ENCODE data around the gene KCNC4.

Gene KCNC4

DNA sequence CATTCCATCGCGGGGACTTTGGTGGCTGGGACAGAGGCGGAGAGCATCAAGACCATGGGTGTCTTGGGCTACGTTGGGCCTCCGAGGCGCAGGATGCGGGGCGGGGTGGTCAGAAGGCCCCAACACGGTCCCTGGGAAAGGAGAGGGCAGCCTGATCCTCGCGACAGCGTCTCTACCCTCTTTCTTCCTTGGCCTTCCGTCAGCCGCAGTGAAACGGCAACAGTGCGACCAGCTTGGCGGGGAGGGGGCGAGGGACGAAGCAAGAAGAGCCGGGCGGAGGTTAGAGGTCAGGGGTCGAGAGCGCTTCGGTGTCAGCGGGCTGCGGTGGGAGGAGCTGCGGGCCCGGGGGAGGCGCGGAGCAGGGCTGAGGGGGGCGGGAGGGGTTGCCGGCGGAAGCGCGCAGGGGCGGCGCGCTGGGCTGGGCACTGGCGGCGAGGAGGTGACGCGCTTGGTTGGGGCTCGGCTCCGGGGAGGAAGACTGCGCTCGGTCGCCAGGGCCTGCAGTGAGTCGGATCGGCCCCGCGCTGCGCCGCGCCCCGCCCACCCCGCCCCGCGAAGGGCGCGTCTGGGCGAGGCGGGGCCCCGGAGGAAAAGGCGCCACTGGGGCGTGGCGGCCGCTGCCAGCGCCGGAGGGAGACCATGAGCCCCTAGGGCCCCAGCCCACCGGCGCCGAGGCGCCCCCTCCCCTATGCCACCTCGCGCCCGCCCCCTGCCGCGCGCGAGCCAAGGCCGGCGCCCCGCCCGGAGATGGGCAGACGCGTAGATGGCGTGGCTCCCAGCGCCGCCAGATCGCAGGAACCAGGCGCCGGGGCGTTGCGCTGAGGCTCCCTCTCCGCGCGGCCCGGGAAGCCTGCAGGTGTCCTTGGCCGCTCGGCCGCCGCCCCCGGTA is at the start of gene KCNC4:
KCNC4 (plus strand) TSS at position 600 of the 889 bp plus-strand sequence. CDS start 1,186 bp downstream, outside the sequence.
- peak; percentile 25 for DNase-seq

DNA sequence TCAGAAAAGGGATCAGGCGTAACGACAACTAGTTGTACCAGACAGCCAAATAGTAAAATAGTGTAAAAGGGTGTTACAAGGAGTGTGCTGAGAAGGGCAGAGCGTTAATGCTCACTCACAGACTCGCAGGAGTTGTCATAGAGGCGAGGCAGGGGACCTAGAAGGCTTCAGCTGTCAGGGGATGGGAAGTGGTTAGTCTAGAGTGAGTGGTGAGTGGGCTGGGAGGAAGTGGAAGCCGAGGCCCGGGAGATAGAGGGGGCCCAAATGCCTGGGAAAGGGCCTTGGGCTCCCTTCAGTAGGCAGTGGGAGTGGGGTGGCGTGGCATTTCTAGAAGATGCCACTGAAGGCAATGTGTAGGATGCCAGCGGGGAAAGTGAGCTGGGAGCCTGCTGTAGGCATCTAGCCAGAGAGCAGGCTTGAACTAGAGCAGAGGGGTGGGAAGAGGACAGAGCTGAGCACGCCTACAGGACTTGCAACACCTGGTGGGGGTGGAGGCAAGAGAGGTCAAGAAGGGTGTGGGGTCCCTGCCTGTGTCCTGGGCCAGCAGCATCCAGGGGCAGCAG is 49.5 kb upstream of the KCNC4 start:
- no peak for DNase-seq

DNA sequence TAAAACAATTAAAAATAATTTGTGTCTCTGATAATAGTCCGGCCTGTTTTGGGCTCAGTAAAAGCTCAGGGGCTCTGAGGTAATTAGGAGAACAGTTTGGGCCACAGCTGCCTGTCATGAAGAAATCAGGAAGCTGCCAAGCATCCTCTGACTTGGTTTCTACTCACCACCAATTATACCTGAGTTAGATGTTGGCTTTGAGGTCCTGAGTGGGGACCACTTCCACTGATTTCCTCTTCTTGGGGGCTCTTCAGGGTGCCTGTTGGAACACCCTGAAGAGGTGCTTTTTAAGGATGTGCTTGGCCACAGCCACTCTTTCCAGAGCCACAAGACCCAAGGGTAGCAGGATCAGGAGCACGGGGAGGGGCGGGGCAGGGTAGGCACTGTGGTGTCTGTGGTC is 48.9 kb upstream of the KCNC4 start:
- no peak for DNase-seq

DNA sequence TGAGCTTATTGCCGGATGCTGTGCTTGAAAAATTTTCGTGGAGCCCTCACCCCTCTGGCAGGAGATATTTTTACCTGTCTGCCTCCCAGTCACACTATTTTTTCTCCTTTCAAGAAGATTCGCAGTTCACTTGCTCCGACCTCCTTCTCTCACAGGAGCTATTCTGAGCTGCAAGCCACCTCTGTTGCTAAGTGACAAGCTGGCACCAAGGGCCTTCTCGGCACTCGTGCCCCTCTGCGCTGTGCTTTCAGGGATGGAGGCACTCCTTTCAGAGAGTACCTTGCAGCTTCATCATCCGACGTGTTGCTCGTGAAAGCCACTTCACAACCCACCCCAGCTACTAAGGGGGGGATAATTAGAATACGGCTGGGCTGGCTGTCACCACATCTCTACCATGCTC is 48.3 kb upstream of the KCNC4 start:
- no peak for DNase-seq

DNA sequence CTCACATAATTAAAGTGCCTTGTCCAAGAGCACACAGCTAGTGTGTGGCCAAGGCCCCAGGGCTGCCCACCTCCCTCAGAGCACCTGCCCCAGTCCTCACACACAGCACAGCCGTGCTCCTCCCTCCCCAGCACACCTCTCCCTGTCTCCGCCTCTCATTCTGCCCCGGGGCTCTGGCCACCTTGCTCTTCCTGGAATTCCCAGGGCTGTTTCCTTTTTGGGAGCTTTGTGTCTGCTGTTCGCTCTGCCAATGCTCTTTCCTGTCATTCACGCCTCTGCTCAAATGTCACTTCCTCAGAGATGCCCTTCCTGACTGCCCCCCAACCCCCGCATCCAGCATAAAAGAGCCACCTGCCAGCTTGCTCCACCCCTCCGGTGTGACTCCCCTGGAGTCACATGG is 46.5 kb upstream of the KCNC4 start:
- DNase-seq, result no peak

DNA sequence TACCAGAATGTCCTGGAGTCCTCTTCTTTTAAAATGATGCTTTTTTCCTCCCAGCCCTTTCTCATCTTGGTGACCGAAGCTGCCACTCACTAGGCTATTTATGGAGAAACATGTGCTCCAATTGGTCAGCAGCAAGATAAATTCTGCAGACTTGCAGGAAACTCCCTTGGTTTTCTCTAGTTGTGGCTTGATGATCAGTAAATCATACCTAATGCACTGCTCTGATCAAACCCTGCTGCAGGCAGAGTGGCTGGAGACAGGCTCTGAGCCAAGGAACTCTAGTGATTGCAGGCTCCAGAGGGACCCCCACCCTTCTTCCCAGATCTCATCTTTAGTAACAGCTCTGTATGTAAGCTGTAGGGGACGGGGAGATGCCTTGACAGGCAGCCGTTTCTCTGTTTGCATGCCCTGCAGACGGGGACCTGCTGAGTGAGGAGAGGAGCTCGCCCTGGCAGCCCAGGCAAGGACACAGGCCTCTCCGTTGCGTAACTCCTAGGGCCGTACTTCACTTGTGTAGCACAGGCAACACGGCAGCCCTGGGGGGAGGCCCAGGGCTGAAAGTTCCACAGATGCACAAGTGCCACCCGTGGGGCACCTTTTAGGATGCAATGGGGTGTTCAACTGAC is 45.3 kb upstream of the KCNC4 start:
- no peak for DNase-seq

DNA sequence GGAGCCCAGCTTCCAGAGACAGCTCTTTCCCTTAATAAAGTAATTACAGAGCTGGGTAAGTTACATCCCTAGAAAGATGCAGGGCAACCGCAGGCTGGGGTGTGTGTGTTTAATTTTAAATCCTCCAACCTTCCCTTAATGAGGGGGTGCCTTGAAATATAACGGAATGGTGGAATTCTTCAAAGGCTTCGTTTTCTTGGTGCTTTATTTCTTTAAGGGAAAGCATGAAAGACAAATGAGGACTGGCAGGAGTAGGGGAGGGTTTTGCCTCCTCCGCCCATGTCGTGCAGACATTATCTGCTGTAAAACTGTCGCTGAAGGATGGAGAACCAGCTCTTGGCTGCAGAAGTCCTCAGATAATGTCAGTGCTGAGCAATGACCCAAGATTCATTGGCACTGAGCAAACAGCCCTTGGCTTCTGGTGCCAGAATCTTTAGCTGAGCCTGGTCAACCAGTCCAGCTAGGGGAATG is 44.3 kb upstream of the KCNC4 start:
- DNase-seq, result no peak

DNA sequence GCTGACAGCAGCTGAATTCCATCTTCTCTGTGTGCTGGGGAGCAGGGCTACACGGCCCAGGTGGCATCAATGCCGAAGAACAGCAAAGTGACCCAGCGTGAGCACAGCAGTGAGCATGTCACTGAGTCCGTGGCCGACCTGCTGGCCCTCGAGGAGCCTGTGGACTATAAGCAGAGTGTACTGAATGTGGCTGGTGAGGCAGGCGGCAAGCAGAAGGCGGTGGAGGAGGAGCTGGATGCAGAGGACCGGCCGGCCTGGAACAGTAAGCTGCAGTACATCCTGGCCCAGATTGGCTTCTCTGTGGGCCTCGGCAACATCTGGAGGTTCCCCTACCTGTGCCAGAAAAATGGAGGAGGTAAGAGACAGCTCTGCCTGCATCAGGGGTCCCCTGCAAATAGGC is 43.3 kb upstream of the KCNC4 start:
- no peak for DNase-seq

DNA sequence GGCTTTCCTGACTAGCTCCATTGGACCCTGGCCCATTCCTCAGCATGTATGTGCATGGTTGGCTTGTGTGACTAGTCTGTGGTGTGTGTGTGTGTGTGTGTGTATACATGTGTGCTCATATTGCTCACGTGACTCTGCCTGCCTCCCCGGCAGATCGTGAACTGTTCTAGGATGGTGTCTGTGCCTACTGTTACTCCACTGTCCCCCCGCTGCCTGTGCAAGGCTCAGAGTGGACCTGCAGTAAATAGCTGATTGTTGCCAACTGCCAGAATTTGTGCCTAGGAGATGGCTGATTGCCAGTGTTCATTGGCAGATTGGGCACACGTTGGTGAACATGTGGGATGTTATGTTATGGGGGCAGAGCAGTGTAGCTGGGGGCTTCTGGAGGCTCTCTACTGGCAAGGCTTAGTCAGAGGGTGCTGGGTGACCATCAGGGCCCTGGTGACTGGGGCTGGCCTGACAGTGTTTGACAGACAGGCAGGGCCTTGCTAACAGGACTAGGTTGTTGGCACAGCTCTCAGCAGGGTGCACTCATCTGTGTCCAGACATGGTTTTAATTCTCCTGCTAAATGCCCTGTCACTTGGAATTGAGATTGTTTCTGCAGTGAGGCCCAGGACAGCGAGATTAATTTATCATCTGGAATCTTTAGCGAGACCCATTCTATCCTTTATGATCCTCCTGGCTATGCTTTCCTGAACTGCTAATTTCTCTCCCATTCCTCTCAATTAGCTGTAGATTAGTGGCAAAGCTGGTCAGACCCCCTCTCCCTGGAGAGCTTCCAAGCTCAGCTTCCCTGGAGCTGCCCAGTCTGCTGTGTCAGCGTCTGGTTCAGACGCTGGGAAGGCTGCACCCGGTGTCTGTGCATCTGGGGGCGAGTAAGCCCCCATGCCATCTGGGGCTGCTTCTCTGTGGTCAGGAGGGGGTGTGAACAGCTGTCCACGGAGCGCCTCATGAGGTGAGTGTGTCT is 39.1 kb upstream of the KCNC4 start:
- no peak for DNase-seq

DNA sequence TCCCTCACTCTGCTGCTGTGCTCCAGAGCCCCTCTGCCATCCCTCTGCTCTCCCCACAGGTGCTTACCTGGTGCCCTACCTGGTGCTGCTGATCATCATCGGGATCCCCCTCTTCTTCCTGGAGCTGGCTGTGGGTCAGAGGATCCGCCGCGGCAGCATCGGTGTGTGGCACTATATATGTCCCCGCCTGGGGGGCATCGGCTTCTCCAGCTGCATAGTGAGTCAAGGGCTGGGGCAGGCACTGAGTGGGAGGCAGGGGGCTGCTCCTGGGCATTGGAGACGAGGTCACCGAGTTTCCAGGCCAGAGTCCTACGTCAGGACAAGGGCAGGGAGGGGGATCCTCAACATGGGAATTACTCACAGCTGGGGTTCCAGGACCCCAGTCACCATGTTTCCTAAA is 38.1 kb upstream of the KCNC4 start:
- DNase-seq, result no peak

DNA sequence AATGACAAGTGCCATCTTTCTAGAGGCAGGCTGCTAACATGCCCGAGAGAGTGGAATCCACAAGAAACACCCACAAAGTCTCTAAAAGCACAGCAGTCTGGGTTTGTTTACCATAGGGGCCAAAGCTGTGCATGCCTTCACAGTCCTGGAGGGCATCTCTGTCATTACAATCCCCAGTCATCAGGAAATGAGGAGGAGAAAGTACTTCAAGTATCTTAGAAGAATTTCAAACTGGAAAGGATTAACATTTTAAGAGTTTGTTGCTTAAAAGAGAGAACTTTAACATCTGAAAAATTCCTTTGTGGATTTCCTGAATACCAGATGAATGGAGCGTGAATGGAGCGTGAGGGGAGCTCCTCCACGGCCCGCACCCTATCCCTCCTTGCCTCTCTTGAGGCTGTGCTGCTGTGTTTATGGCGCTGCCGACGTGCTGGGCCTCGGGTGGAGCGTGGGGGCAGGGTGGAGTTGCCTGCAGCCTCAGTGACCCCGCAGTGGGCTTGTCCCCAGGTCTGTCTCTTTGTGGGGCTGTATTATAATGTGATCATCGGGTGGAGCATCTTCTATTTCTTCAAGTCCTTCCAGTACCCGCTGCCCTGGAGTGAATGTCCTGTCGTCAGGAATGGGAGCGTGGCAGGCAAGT is 36.5 kb upstream of the KCNC4 start:
- DNase-seq, result no peak

DNA sequence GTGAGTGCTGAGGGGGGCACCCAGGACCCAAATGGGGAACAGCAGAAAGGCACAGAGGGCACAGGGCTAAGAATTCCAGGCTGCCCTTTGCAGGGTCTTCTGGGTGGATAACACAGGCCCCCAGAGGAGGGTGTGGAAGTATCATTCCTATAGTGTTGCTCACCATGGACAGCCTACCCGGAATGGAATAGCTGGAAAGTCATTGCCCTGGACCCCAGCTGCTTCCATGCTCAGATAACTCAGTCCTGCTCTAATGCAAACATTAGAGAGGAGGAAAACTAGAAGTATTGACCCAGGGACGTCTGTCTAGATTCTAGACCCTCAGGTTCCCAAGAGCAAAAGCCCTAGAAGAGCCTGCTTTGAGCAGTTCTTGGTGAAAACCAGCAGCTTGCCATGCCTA is 35.2 kb upstream of the KCNC4 start:
- DNase-seq, result no peak

DNA sequence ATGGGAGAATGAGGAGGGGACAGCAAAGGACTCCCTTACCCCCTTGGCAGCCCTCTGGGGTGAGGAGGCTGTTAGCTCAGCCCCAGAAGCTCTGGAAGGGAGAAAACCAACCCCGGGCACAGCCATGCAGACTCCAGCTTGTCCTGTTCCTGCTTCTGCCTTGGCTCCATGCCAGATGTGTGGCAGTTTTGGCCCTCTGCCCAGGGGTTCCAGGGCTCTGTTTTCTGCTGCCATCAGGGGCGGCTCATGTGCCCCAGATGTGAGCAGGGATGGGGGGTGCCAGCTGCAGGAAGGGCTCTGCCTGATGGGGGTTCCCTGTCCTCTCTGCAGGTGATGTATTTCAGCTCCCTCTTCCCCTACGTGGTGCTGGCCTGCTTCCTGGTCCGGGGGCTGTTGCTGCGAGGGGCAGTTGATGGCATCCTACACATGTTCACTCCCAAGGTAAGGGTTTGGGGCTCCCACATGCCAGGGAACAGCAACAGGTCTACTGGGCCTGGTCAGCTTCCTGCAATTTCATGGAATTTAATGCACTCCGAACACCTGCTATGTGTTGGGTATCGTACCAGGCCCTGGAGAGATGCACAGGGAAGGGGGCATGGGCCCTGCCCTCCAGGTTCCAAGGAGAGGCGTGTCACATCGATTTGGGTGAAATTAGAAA is 33.7 kb upstream of the KCNC4 start:
- peak; percentile 46 for DNase-seq

DNA sequence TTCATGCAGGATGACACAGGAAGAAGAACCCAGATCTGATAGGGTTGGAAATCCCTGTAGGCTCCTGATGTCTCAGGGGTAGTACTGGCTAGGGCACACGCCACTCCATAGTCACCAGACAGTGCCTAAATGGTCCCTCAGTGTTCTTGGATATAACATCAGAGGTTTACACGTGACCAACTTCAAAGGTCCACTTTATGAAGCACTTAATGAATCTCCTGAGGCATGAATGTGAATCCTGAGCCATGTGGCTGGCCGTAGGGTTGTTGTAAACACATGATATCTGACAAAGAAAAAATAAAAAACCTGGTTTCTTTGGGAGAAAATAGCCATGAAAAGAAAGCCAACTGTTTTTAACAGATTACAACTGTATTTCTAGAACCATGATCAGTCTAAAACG is 32.3 kb upstream of the KCNC4 start:
- no peak for DNase-seq

DNA sequence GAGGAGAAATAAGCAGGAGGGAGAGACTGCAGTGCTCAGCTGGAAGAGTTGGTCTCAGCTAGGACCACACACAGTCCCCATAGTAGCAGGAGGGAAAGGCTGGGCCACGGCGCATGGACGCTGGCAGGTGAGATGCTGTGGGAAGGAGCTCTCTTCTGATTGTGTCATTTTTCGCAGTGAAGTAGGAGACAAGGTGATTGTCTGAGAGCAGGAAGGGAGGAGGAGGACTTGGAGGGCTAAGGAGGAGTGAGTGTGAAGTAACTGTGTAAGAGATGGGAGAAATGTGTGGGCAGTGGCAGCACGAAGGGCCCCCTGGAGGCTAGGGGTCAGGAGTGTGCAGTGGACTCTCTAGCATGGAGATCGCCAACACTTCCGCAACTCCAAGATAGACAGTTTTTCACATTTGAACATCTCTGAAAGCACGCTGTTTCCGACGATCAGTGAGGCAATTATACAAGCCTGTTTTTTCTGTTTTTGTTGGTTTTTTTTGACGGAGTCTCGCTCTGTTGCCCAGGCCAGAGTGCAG is 26.4 kb upstream of the KCNC4 start:
- no peak for DNase-seq

DNA sequence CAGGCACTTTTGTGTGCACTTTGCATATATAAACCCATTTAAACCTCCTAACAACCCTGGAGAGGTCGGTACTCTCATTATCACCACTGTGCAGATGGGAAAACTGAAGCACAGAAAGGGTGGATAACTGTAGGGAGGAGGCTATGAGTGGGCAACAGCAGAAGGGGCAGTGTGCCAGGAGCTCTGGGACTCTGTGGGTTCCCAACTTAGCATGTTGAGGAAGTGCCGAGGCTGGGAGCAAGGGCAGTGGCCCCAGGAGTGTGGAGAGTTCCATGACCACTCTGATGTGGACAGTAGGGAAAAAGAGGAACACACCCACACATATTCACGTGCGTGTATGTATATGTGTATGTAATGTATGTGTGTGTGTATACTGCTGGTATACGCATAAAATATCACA is 25.7 kb upstream of the KCNC4 start:
- no peak for DNase-seq

DNA sequence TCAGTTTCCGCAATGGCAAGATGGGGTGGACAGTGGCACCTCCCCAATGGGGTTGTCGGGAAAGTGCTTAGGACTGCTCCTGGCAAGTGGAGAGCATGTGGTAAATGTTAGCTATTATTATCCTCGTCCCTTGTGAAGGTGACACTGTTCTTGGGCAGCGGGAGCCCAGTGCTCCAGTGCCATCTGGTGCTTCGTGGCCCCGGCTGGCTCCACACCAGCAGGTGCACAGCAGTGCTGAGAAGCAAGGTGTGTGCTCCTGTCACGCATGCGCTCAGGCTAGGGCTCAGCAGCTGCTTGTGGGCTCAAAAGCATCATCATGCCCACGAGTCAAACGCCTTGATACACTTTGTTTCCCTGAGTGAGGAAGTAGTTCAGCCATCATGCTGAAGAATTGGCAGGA is 24.9 kb upstream of the KCNC4 start:
- peak; percentile 91 for DNase-seq

DNA sequence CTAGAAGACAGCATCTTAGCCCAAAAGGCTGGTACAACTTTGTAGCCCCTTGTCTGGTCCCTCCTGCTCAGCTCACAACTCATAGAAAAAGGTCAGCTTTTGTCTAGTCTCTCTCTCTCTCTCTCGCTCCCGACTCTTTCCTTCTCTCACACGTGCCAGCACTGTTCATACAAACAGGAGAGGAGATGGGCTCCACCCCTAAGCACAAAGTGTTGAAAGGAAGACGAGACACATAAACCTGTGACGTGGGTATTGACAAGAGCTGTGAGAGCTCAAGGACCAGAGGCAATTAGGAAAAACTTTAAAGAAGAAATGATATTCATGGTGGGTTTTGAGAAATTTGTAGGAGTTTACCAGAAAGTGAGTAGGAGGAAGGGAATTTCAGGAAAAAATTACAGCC is 23.6 kb upstream of the KCNC4 start:
- DNase-seq, result no peak

DNA sequence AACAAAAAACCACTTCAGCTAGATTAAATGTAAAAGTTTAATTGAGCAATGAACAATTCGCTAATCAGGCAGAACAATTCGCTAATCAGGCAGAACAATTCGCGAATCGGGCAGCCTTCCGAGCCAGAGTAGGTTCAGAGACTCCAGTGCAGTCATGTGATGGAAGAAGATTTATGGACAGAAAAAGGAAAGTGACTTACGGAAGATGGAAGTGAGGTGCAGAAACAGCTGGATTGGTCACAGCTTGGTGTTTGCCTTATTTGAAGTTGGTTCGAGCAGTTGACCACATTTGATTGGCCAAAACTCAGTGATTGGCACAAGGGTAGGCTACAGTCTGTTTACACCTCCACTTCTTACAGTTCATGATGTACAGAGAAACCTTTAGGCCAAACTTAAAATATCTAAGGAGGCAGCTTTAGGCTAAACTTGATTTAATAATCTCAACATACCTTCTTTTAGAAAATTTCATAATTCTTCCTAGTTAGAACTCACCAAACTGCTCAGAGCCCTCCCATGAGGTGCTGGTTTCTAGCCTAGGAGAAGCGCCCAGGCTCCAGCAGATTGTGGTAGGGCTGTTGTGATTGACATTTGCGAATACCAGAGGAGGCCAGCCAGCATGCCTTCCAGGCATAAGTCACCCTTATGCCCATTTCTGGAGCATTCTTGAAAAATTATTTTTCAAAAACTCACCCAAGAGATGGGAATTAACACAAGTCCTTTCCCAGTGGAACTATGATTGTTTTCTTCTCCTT is 22.8 kb upstream of the KCNC4 start:
- no peak for DNase-seq

DNA sequence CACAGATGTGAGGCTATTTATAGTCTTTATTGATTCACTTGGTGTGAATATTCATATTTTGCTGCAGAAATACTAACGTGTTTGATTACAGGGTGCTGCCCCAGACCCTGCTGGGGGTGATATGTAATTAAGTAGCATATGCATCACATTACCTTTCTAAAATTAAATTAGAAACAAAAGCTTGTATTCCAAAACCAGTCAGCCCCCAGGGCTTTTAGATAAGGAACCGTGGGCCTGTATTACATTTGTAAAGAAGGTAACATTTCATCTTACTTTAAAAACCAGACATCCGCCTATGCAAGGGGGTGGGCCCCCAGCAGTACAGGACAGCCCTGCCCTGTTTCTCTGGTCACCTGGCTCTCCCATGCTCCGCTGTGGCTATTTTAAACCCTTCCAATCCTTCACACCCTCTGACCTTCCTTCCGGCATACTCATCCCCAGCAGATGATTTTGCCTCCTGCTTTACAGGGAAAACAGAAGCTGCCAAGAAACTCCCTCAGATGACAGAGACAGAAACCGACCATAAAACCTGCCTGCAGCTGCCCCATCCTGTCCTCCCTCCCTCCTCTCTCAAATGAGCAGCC is 22.0 kb upstream of the KCNC4 start:
- DNase-seq, result no peak
